HG02763 (cell line): ENCODE measurements around the gene ALOX15B.
"Not testable (repeated sequence)": the region's sequence is repeated elsewhere in the genome, so short reads cannot be mapped to it uniquely, and the experiment has no call there.

Experiments
- ATAC-seq: cut with Tn5 transposase; IDR thresholded peaks from one replicate; pipeline ENCODE4 v1.9.1; 2021; ENCODE audit warnings: mild to moderate bottlenecking, moderate library complexity; ENCODE audit not compliant: unreplicated experiment

The ALOX15B gene

DNA sequence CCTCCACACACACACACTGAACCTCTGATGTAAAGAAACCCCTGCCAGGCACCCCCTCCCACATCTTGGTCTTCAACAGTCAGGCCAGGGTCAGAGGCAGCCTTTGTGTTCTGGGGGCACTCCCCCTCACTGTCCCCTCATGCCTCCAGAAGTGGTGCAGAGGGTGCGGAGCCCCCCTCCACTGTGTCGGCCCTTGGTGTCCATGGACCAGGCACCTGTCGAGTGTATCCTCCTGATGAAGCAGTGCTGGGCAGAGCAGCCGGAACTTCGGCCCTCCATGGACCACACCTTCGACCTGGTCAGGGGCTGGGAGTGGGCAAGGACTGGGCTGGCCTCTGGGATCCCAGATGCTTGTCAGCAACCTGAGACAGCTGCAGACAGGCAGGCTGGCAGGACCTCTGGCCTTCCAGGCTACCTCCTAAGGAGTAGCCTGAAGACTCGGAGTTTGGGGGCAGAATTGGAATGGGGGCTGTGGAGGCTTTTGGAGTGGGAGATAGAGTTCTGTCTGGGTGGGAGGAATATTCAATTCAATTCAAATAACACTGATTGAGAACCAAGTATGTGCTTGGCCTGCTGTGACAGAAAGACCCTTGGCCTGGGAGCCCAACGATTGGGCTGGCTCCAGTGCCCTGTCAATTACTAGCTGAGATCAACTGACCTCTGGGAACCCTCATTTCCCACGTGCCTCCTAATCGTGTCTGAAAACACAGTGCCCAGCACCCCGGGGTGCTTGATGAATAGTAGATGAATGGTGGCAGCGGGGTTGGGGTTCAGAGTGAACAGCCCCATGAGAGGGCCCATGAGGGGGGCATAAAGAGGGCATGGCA is 24.9 kb upstream of the ALOX15B start:
- ATAC-seq, result no peak

DNA sequence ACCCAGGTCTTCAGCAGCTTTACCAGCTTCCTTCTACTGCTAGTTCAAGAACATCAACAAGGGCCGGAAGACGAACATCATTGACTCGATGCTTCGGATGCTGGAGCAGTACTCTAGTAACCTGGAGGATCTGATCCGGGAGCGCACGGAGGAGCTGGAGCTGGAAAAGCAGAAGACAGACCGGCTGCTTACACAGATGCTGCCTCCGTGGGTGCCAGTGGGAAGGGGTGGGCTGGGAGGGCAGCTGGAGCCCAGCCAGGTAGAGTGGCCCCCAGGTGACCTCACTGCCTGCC is 24.4 kb upstream of the ALOX15B start:
- no peak for ATAC-seq

DNA sequence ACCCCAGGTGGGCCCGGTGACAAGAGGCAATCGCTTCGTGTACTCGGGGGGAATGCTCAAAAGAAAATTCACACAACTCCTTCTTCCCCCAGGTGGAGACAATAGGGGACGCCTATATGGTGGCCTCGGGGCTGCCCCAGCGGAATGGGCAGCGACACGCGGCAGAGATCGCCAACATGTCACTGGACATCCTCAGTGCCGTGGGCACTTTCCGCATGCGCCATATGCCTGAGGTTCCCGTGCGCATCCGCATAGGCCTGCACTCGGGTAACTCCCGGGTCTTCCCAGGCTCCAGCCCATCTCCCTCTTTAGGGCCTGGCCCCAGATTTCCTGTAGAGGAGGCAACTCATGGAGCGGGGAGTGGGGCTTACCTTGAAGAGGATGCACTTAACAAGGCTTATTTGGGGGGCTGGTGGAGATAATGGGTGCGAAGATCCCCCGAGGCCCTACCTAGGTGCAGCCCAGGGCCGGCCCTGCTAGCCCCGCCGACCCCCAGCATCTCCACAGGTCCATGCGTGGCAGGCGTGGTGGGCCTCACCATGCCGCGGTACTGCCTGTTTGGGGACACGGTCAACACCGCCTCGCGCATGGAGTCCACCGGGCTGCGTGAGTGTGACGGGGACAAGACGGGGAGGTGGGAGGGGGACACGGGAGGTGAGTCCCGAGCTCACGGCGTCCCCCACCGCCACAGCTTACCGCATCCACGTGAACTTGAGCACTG is 23.5 kb upstream of the ALOX15B start:
- no peak for ATAC-seq

- ATAC-seq, result no peak
Measured at GRCh38 chr17:8015957-8016631, 22.8 kb upstream of the ALOX15B start.

GRCh38 chr17:8016632-8017424 is 22.0 kb upstream of the ALOX15B start:
- ATAC-seq, result no peak

DNA sequence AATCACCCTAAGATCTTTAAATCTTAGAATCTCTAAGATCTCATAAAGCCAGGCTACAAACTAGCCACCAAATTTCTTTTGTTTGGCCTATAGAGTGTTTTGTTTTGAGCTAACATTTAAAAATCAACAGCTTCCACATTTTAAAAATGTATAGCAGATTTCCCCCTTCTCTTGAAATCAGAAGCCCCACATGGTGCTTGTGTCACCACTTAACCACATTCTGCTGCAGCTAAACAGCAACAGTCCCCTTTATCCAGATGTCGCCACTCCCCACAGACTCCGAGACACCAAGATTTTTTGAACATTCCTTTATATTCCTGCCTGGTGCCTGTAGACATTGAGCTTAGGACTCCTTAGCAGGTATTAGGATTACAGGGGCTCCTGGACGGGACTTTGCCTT is 20.4 kb upstream of the ALOX15B start:
- ATAC-seq, result no peak

DNA sequence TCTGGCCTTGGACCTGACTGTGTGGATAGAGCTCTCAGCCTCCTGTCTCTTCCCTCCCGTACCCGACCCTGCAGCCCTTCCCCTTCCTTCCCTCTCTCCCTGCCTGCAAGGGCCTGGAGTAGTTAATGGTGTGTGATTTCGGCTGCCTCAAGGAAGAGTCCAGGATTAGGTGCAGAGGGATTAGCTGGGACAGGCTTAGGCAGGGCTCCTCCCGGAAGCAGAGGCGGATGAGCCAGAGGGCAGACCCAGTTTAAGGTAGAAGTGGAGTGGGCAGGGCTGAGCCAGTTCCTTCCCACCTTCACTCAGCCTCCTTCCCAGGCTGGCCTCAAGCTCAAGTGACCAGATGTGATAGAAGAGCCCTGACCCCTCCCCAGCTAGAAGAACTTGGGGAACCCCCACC is 19.7 kb upstream of the ALOX15B start:
- no peak for ATAC-seq

- ATAC-seq, result no peak
Measured at GRCh38 chr17:8019665-8020650, 18.9 kb upstream of the ALOX15B start.

GRCh38 chr17:8020776-8021564 is 17.9 kb upstream of the ALOX15B start:
- ATAC-seq, result no peak

DNA sequence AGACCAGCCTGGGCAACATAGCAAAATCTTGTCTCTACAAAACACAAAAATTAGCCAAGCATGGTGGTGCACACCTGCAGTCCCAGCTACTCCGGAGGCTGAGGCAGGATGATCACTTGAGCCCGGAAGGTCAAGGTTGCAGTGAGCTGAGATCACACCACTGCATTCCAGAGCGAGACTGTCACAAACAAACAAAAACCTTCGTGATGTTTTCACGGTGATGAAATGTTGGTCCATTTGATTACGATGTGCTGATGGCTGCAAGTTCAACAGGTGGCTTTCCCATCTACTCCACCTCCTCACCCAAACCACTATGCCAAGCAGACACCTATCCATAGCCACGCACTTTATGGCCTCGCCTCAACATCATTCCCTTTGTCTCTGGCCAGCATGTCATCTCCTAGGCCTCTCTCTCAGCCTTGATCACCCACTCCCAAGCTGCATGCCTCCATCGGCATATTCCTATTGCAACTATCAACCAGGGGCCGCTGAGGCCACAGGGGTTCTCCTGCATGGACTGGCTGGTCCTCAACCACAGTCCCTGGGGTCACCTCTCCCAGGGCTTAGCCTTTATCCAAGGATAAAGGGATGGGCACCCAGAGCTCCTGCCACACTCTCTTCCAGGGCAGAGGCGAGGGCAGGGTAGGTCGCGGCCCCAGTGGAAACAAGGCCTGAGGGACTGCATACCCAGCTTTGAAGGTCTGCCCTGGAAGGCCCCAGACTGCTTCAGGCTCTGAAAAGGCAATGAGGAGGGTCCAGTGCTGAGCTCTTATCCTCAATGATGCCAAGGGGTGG is 17.1 kb upstream of the ALOX15B start:
- no peak for ATAC-seq

GRCh38 chr17:8022360-8023003 is 16.4 kb upstream of the ALOX15B start:
- ATAC-seq, result no peak

- not testable (repeated sequence) for ATAC-seq
Measured at GRCh38 chr17:8024161-8024560, 14.7 kb upstream of the ALOX15B start.

DNA sequence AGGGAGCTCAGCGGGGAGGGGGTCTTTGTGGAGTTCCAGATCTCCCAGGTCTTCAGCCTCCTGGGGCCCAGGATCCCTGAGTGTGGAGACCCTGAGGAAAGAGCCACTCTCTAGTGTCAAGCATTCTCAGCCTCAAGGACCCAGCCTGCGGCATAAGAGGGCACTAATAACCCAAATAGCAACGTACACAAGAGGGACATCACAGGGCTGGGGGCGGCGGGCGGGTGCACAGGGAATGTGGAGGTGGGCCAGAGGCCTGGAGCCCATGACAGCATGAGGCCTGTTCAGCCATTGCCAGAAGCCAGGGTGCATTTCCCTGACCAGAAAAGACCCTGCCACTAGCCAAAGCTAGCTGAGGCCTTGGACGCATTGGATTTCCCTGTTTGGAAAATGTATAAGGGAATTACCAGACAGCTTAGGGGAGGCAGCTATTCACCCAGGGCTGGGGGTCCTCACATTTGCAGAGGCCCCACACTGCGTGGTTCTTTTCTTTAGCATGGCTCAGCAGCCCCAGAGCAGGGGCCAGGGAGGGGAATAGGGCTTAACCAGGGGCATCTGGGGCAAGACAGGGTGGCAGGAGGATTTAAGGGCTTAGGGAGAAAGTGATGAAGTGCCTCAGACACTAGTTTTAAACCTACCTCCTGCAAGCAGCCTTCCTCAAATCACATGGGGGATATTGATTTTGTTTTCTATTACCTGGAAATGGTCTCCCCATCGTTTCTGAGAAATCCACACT is 13.5 kb upstream of the ALOX15B start:
- no peak for ATAC-seq

DNA sequence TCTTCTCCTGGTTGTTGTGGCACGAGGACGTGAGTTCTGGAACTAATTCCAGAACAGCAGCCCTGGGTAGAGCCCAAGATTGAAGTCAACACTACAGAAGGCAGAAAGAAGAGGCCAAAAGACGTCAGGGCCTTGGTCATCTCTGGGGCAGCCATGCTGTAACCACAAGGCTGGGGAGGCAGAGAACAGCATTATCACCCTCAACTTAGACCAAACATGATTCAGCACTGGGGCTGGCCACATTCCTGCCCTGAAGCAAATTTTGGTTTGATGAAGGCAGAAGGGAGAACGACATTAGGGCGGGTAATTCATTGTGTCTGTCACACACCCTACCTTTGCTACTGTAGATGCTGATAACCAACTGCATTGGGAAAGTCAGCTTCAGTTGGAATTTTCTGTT is 9.7 kb upstream of the ALOX15B start:
- ATAC-seq, result no peak

DNA sequence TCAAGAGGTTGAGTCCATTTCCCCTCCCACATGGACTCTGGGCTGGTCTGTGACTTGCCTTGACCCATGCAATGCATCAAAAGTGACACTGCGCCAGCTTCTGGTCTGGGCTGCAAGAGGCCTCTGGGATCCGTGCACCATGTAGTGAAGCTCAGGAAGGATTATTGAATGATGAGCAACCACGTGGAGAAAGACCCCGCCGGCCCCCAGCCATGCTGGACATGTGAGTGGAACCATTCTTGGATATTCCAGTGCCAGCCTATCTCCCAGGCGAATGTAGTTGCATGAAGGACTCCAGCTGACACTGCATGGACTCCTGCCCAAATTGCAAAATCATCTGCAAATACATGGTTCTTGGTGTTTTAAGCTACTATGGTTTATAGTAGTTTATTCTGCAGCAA is 7.6 kb upstream of the ALOX15B start:
- no peak for ATAC-seq

DNA sequence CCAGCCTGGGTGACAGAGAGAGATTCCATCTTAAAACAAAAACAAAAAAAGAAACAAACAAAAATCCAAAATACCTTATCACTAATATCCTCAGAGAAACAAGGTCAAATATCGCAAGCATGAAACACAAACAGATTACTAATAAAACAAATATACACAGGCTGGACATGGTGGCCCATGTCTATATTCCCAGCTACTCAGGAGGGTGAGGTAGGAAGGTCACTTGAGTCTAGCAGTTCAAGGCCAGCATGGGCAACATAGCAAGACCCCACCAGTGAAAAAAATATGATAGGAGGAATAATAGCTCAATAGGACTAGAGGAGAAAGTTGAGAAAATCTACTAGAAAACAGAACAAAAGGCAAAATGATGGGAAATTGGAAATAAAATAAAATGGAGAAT is 6.9 kb upstream of the ALOX15B start:
- ATAC-seq, result no peak

DNA sequence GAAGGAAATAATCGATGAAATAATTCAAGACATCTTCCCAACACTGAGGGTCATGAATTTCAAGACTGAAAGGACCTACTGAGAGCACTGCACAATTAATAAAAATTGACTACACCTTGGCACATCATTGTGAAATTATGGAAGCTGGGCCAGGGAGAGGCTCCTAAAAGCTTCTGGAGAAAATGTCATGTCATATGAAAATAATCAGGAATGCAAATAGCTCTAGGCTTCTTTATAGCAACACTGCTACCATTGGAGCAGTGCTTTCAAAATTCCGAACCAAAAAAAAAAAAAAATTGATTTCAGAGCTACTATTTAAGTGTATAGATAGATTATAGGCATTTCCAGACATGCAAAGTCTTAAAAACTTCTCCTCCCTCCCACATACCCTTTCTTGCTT is 6.4 kb upstream of the ALOX15B start:
- ATAC-seq, result no peak
